Left hindlimb (tissue), 1 donor: ENCODE results near the gene PHF24.
"Not testable (repeated sequence)": the region's sequence is repeated elsewhere in the genome, so short reads cannot be mapped to it uniquely, and the experiment has no call there.

Source experiments
- DNase-seq: peaks from one replicate; pipeline ENCODE4 v3.0.0-alpha.2; 2018

The PHF24 gene

DNA sequence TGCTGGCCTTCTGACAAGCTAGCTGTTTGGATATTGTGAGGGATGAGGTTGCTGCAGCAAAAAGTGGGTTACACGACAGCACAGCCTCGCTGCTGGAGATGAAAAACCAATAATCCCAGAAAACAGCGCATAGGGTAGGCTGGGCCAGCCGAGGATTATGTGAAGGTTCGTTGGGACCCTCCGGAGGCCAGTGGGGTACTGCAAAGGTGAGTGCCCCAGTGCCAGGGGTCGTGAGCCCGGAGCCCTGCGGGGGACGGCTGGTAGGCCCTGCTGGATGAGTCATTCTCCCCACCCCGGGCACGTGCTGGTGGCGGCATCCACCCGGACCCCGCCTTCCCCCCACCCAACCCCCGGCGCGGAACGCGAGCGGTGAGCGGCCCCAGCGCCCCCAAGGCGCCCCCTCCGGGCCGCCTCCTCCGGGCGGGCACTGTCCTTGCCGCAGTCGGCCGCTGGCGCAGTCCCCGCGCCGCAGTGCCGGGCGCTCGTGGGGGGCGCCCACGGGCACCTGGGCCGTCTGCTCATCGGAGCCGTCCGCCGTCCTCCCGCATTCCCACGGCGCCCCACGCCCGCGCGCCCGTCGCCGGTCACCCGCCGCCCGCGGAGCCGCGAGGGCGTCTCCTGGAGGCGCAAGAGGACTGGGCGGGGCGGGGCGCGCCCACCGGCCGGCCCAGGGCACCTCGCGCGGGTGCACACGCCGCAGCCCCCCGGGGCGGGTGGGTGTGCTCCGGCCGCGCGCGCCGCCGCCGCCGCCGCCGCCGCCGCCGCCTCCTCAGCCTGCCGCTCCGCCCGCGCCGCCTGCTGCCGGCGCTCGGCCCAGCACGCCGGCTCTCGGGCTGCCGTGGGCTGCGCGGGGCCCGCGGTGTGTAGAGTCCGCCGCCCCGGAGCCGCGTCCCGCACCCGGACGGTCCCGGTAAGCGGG lies at the start of gene PHF24:
Gene PHF24, plus strand, starts transcription at position 794 of the 919 bp plus-strand sequence. CDS start 13,014 bp downstream, outside the sequence.
- peak; percentile 36 for DNase-seq

DNA sequence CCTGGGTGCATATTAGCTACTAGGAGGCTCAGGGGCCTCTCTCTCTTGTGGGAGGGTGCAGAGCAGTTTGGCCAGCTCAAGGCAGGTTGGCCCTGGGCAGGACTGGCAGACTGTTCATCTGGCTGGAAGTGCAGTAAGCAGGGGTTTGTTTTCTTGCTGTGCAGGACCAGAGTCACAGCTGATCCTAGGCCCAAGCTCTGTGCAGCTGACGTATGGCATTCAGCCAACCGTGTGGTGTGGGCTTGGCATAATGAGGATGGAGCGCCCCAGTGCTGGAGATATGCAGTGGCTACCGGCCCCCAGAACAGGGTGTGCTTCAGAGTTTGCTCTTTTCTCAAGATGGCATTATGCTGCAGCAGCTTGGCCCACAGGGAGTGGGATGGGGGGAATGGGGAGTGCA lies 31.0 kb upstream of the PHF24 start:
- no peak for DNase-seq

- DNase-seq, result no peak
These were observed 29.2 kb upstream of the PHF24 start for GRCh38 chr9:34928921-34929320.

DNA sequence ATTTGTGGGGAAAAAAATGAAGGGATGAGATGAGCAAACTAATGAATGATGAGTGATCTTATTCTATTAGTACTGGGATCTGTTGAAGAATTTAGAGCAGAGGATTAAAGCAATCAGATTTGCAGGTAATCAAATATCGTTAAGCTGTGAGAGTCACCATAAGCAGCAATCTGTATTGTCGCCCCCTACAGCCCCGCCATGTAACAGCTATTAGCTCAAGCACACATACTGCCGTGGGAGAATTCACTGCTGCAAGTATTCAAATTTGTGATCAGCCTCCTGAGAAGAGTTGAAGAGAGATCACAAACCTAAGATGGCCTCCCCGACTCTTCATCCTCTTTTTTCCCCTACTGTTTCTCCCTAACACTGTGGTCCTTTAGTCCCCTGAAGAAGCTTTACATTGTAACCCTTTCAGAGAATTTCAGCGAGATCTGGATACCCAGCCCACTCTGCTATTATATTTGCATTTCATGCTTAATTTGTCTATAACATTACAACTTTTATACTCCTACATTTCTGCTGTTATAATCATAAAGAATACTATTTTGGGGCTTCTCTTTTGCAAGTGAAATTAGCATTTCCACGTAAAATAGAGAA lies 28.5 kb upstream of the PHF24 start:
- DNase-seq, result no peak

DNA sequence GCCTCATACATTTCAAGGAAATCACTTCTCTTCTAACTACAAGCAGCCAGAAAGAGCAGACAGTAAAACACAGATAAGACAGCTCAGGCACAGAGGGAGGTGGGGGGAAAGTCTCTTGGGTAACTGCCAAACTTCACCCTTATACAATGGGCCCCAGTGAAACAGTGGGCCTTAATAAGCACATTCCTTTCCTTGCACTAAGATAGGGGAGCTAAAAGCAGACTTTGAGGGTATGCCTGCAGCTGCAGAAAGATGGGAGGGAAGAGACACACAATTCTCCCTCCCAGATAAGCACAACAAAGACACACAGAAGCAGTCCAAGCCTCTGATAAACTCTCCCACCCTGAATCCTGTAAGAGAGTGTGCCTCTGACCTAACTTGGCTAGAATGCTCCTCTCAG lies 18.1 kb upstream of the PHF24 start:
- not testable (repeated sequence) for DNase-seq

- DNase-seq, result no peak
These were observed 9.6 kb upstream of the PHF24 start for GRCh38 chr9:34948451-34948850.

GRCh38 chr9:34954225-34954624 lies 3.9 kb upstream of the PHF24 start:
- no peak for DNase-seq

DNA sequence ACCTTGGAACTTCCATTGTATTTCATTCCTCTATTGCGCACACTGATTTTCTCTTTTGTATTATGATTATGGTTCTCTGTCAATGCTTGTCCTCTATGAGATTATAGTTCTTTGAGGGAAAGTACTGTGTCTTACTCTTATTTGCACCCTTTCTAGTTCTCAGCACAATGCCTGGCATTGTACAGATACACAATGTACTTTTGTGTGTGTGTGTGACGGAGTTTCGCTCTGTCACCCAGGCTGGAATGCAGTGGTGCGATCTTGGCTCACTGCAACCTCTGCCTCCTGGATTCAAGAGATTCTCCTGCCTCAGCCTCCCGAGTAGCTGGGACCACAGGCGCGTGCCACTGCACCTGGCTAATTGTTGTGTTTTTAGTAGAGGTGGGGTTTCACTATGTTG lies 2.0 kb upstream of the PHF24 start:
- DNase-seq, result not testable (repeated sequence)

DNA sequence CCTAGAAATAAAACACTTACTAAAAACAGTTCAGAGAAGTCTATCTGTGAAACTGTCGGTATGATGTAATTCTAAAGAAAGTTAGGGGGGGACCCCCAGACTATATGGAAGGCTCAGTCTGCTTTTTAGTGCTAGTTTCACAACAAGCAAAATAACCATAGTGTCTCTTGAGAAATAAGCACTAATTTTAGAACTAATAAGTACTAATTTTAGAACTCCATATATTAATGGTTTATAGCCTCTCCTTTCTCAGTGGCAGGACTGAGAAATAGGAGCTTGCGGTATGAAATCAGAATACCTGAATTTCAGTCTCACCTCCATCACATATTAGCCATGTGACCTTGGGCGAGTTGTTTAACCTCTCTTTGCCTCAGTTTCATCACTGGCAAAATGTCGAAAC lies 1.4 kb upstream of the PHF24 start:
- DNase-seq, result no peak

- no peak for DNase-seq
These were observed 412 bp downstream of the PHF24 start for GRCh38 chr9:34958411-34958982.

DNA sequence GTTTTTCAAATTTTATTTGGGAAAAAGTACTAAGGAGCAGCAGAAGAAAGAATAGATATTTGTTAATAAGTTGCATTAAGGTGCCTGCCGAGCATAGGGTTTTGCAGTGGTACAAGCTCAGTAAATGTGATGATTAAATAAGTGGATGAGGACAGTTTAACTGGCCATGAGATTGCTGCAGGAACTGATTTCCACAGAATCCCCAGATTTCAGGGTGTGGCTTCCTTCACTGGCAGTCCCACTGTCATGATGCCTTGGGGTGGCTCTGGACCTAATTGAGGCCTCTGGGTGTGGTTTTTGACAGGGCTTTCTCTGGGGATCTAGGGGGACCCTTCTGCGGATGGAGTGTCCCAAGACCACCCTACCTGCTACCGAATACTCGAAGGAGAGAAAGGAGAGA lies 1.4 kb downstream of the PHF24 start:
- no peak for DNase-seq

DNA sequence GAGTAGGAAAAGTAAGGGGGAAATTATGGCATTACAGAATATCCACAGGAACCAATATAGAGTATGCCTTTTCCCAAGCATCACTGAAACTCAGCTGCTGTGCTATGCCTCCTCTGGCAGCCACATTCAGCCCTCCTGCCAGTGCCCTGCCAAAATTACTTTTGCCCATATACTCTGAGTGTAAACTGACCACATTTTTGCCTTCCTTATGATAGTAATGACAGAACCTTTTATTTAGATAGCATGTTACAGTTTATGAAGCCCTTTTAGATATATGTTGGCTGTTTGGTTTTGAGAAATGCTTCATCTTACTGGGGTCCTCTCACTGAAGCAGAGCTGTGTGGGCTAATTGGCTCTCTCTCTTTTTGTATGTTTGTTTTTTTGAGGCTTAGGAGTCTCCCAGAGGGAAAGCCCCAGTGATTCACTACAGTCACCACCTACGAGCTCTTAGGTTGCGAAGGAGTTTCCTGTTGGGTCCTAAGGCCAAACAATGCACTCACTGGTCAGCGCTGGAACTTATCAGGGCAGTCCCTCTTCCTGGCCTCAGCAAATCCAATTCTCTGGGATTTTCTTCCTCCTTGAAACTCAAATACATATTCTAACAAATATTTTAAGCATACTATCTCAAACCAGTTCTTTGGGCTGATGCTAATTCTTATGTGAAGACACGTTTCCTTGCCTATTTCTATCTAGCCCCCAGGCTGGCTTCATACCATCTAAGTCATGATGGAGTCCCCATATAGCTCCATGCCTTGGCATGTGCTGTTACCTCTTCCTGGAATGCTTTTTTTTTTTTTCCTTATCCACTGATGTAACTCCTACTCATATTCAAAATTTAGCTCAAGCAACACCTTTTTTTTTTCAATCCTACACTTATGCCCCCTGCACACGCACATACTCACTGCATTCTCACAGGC lies 3.7 kb downstream of the PHF24 start:
- no peak for DNase-seq

DNA sequence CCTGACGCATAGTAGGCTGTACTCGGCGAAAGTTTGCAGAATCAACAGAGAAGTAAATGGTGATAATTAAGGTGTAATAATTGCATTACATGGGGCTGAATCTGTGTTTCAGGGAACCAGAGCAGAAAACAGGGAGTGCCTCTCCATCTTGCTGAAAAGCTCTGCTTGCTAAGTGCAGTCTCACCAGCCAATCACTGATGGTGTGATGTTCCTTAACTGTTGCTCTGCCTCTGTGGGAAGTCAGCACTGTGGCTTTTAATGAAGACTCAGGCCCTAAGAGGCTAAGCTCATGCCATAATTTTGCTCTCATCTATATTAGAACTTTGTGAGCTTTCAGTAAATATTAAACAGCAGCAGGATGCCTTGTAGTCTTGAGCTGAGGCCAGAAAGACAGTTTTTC lies 4.5 kb downstream of the PHF24 start:
- DNase-seq, result no peak

- no peak for DNase-seq
These were observed 5.5 kb downstream of the PHF24 start for GRCh38 chr9:34963552-34963951.

DNA sequence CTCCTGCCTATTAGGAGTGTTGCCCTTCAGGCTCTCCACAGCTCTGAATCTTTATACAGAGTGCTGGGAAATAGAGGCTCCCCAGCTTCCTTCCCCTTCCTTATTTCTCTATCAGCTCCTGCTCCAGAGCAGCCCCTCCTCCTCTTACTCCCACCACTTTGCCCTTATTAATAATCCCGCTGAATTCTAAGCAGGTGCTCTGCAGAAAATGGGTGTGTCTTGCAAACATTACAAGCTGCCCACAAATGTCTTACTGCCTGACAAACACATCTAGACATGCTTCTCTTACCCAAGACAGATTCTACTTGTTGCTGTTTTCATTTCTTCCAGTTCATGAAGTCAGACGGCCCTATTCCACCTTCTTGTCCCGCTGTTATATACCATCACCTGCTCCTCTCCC lies 6.4 kb downstream of the PHF24 start:
- no peak for DNase-seq

DNA sequence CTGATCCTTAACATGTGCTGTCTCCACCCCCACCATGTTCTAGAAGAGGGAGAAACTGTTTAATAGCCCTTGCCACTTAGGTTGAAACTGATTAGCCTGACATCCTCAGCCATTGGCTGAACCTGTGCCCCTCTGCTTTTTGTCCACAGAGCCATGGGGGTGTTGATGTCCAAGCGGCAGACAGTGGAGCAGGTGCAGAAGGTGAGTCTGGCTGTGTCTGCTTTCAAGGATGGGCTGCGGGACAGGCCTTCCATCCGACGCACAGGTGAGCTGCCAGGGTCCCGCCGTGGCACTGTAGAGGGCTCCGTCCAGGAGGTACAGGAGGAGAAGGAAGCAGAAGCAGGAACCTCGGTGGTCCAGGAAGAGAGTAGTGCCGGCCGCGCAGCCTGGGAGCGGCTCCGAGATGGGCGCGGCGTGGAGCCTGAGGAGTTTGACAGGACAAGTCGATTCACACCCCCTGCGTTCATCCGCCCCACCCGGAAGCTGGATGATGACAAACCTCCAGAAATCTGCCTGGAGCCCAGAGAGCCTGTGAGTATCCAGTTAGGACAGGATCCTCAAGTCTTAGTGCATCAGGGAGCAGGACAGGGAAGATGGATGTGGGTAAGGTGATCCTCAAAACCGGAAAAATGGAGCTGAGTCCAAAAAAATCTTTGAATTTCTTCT lies 13.2 kb downstream of the PHF24 start:
- no peak for DNase-seq

- no peak for DNase-seq
These were observed 16.6 kb downstream of the PHF24 start for GRCh38 chr9:34974664-34975063.

DNA sequence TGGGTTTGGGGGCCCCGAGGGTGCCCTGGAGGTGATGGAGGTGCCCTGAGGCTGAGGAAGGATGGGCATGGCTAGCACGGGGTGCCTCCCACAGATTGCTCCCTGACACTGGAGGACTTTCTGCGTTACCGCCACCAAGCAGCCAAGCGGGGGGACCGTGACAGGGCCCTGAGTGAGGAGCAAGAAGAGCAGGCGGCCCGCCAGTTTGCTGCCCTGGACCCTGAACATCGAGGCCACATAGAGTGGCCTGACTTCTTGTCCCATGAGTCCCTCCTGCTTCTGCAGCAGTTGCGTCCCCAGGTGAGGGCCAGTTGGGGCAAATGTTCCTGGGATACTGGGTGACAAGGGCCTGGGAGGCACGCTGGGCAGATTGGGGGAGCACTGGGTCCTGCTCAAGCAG lies 18.4 kb downstream of the PHF24 start:
- DNase-seq, result no peak

- DNase-seq, result no peak
These were observed 18.9 kb downstream of the PHF24 start for GRCh38 chr9:34976992-34977391.

DNA sequence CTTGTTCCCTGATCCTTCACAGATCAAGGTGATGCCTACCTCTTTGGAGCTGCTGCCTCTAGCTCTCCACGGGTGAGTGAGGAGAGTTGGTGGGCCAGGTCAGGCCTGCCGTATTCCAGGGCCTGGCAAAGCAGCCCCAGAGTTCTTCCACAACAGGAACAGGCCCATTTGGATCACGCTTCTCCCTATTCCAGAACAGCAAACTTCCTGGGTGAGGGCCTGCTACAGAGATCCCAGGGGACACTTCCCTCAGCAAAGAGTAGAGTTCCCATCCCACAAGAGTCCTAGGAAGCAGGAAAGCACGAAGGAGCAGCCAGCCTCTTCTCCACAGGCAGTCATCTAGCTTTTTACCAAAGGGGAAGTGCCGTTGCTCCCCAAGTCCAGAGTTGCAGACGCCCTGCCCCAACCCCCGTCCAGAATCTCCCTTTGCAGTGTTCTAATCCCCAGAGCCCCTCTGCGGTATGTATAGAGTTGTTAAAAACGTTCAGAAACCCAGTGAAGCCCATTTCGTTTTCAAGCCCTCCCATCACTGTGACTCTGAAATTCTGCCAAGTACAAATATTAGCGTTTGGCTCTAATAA lies 22.2 kb downstream of the PHF24 start:
- no peak for DNase-seq

- DNase-seq, result no peak
These were observed 24.3 kb downstream of the PHF24 start for GRCh38 chr9:34982361-34982760.

DNA sequence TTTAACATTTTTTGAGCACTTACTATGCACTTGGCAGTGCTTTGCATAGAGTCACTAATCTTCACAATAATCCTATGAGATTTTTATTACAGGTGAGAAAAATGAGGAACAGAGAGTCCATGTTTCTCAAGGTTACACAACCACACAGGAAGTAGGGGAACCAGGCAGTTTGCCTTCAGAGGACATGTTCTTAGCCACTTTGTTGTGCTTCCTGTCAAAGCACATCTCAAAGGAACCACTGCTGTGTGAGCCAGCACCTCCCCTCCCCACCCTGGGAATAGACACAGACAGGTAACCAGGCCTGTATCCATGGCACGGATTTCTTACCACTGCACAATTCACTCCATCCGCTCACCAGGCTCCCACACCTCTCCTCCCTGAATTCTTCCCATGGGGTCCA lies 25.1 kb downstream of the PHF24 start:
- no peak for DNase-seq
